Measurements from ENCODE around the gene ASTN2.

- TF ChIP-seq POLR2A (IDR thresholded peaks at IDR 0.05; ENCODE audit: extremely low read depth, insufficient read length), result no peak
- no peak for TF ChIP-seq CTCF (IDR thresholded peaks at IDR 0.05; ENCODE audit: low read depth, low read length)
- TF ChIP-seq MAX (IDR thresholded peaks at IDR 0.05; ENCODE audit: low read depth, low read length), result no peak
- no peak for TF ChIP-seq MYC (IDR thresholded peaks at IDR 0.05; ENCODE audit: low read depth, low read length)
These were observed 915.4 kb downstream of the ASTN2 start for GRCh38 chr9:116499434-116499833.
